ENCODE data around the gene EFNA4. TPM values are rescaled to one million over a fixed set of nuclear protein-coding genes. Genes with fewer than 3 reads are reported as not detected.

The EFNA4 gene
- total RNA-seq, 1 donor from 2014 or later = 46.8 TPM

DNA sequence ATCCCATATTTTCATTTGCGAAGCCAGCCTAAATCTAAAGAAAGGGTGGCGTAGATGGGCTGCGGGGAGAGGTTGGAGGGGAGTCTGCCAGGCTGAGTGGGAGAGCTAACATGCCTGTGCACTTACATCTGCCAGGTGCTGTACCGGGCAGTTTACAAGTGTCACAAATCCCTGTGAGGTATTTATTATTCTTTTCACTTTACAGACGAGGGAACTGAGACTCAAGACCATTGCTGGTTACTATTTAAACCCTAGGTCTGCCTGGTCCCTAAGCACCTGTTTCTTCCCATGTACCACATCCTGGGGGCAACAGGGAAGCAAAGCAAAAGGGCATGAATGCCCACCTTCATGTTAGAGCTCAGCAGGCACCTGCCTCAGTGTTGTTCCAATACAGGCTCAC lies 44.8 kb downstream of the EFNA4 start:
- Mint-ChIP-seq H3K27ac (no peak overlapping the region), H3K9me3 (ENCODE audit: low read depth) (no peaks in the 10 kb centered on the region), H3K4me1 (ENCODE audit: low read depth) (no peaks in the 10 kb centered on the region), H3K27me3 (peaks cover 25% of the 10 kb centered on the region), H3K4me3 (ENCODE audit: low read depth) (no peak overlapping the region), H3K36me3 (ENCODE audit: insufficient read depth) (no peaks in the 10 kb centered on the region)
- TF ChIP-seq, protein P1, sequence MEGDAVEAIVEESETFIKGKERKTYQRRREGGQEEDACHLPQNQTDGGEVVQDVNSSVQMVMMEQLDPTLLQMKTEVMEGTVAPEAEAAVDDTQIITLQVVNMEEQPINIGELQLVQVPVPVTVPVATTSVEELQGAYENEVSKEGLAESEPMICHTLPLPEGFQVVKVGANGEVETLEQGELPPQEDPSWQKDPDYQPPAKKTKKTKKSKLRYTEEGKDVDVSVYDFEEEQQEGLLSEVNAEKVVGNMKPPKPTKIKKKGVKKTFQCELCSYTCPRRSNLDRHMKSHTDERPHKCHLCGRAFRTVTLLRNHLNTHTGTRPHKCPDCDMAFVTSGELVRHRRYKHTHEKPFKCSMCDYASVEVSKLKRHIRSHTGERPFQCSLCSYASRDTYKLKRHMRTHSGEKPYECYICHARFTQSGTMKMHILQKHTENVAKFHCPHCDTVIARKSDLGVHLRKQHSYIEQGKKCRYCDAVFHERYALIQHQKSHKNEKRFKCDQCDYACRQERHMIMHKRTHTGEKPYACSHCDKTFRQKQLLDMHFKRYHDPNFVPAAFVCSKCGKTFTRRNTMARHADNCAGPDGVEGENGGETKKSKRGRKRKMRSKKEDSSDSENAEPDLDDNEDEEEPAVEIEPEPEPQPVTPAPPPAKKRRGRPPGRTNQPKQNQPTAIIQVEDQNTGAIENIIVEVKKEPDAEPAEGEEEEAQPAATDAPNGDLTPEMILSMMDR (IDR thresholded peaks at IDR 0.05; ENCODE audit: unreplicated experiment) = no peak
- no peak for DNase-seq (ENCODE audit: low spot score, unreplicated experiment)

DNA sequence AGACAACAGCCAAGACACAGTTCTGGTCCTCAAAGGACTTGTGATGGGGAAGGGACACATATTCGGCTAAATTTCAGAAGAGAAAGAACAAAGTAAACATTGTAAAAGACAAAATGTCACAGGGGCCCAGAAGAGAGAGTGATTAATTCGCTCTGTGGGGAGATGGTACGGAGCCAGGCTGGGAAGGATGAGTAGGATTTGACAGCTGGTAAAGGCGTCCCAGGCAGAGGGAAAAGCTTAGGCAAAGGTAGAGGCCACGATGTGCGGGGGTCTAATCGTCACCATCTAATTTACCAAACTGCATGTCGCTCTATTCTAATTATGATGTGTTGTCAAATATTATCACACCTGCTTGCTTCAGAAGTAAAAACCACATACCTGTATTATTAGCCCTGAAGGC lies 46.8 kb downstream of the EFNA4 start:
- Mint-ChIP-seq H3K4me3 (ENCODE audit: low read depth) (no peak overlapping the region), H3K27me3 (peaks cover 24% of the 10 kb centered on the region), H3K27ac (no peak overlapping the region), H3K9me3 (ENCODE audit: low read depth) (no peaks in the 10 kb centered on the region), H3K4me1 (ENCODE audit: low read depth) (no peaks in the 10 kb centered on the region), H3K36me3 (ENCODE audit: insufficient read depth) (no peaks in the 10 kb centered on the region)
- TF ChIP-seq, protein P1 (IDR thresholded peaks at IDR 0.05; ENCODE audit: unreplicated experiment) = no peak
- no peak for DNase-seq (ENCODE audit: low spot score, unreplicated experiment)

DNA sequence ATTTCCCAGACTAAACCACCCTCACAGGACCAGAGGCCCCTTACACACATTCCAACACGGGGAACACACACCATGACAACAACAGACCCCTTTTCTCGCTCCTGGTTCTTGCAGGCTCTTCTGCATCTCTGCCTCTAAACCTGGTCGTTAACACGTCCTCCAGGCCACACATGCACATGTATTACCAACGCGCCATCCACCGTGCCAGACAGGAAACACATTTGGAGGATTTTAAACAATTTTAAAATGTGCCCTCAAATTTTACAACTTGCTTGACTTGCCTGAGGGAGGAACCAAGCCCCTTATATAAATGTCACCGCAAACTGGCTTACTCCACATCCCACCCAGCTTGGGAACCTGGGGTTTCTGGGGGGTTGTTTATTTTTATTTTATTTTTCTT lies 47.3 kb downstream of the EFNA4 start:
- DNase-seq (ENCODE audit: low spot score, unreplicated experiment) = no peak
- no peak overlapping the region for H3K27ac Mint-ChIP-seq
- no peak overlapping the region for H3K4me3 Mint-ChIP-seq (ENCODE audit: low read depth)
- TF ChIP-seq, protein P1 (IDR thresholded peaks at IDR 0.05; ENCODE audit: unreplicated experiment) = no peak
- no peaks in the 10 kb centered on the region for H3K4me1 Mint-ChIP-seq (ENCODE audit: low read depth)
- H3K9me3 Mint-ChIP-seq (ENCODE audit: low read depth) = no peaks in the 10 kb centered on the region
- peaks cover 21% of the 10 kb centered on the region for H3K27me3 Mint-ChIP-seq
- H3K36me3 Mint-ChIP-seq (ENCODE audit: insufficient read depth) = no peaks in the 10 kb centered on the region

DNA sequence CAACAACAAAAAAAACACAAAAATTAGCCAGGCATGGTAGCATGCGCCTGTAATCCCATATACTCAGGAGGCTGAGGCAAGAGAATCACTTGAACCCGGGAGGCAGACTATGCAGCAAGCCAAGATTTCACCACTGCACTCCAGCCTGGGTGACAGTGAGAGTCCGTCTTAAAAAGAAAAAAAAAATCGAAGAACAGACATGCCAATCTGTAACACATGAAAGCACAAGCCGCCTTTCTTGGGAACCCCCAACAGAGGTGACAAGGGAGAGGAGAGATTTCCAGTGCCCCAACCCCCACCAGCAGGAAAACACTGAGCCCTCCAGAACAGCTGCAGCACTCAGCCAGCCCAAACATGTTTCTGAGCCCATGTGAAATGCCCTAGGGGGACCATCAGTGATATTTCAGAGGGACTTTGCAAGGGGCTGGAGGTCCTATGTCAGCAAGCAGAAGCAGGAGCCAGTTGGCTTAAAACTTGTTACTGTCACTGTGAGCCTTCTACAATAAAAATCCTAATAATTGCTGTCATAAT lies 50.0 kb downstream of the EFNA4 start:
- Mint-ChIP-seq H3K36me3 (ENCODE audit: insufficient read depth) (no peaks in the 10 kb centered on the region), H3K9me3 (ENCODE audit: low read depth) (no peaks in the 10 kb centered on the region), H3K27ac (no peak overlapping the region), H3K4me3 (ENCODE audit: low read depth) (no peak overlapping the region), H3K4me1 (ENCODE audit: low read depth) (no peaks in the 10 kb centered on the region), H3K27me3 (peaks cover 23% of the 10 kb centered on the region)
- TF ChIP-seq, protein P1 (IDR thresholded peaks at IDR 0.05; ENCODE audit: unreplicated experiment) = no peak
- no peak for DNase-seq (ENCODE audit: low spot score, unreplicated experiment)

DNA sequence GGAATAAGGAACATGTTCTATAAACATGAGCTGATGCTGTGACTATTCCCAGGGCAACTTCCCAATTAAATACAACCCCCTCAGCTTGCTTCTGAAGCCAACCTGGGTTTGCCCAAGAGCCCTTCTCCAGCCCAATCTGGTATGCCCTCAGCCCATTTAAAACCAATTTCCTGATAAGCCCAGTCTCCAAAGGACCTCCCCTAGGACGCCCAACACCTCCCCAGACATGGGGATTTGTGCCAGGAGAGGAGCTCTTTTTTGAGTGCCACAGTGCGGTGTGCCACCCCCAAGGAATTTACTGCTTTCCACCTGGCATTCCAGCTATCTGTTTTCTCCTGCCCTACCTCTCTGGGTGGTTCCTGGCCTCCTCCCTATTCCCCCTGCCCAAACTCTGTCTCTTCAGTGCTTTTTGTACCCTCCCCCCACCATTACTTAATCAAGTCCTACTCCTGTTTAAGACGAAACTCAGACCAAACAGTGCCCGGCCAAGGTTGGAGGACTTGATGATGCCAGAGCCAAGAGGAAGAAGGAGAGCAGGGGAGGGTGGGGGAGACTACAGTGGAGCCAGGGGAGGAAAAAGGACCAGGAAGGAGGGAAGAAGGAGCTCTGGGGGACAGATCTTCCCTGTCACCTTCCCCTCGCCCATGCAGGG lies 52.7 kb downstream of the EFNA4 start:
- TF ChIP-seq, protein P1 (IDR thresholded peaks at IDR 0.05; ENCODE audit: unreplicated experiment) = no peak
- Mint-ChIP-seq H3K4me3 (ENCODE audit: low read depth) (no peak overlapping the region), H3K4me1 (ENCODE audit: low read depth) (no peaks in the 10 kb centered on the region), H3K27me3 (peaks cover 28% of the 10 kb centered on the region), H3K36me3 (ENCODE audit: insufficient read depth) (no peaks in the 10 kb centered on the region), H3K27ac (no peak overlapping the region), H3K9me3 (ENCODE audit: low read depth) (no peaks in the 10 kb centered on the region)
- no peak for DNase-seq (ENCODE audit: low spot score, unreplicated experiment)
